Heart left ventricle (tissue), 16 donors: Measurements from ENCODE around the gene TBL1XR1. TPM values are rescaled to one million over a fixed set of nuclear protein-coding genes. Genes with fewer than 3 reads are reported as not detected.

ENCODE experiments used
- ATAC-seq, 4 donors: fragments of 200-7000 bp; cut with Tn5 transposase; one replicate each; pipeline ENCODE4 v1.9.1; 2020 to 2022; ENCODE audit warnings: moderate library complexity in 4 of 4, mild to moderate bottlenecking in 3 of 4, moderate number of reproducible peaks in 1 of 4
- DNase-seq, 5 donors: peaks; one replicate each; pipeline ENCODE4 v3.0.0-alpha.2; 2020
- H3K27ac ChIP-seq, 12 donors: fragments of 200-600 bp; sonication (generic) in 4 of 12; one replicate each; pipeline versions ENCODE4 v1.5.0 to v1.8.0; 2016 to 2022; ENCODE audit warnings: mild to moderate bottlenecking in 2 of 12
- H3K27me3 ChIP-seq, 9 donors: fragments of 200-600 bp; sonication (generic) in 2 of 9; one replicate each; pipeline versions ENCODE4 v1.5.1 to v1.8.0; 2016 to 2022; ENCODE audit warnings: mild to moderate bottlenecking in 3 of 9
- H3K36me3 ChIP-seq, 9 donors: fragments of 200-600 bp; sonication (generic) in 2 of 9; one replicate each; pipeline versions ENCODE4 v1.5.0 to v1.8.0; 2018 to 2022; ENCODE audit warnings: mild to moderate bottlenecking in 2 of 9
- H3K4me1 ChIP-seq, 12 donors: fragments of 200-600 bp; sonication (generic) in 4 of 12; one replicate each; pipeline versions ENCODE4 v1.5.0 to v1.8.0; 2016 to 2022; ENCODE audit warnings: mild to moderate bottlenecking in 3 of 12
- H3K4me3 ChIP-seq, 12 donors: fragments of 200-600 bp; sonication (generic) in 4 of 12; one replicate each; pipeline versions ENCODE4 v1.5.0 to v1.8.0; 2017 to 2022; ENCODE audit warnings: mild to moderate bottlenecking in 9 of 12, moderate library complexity in 4 of 12
- H3K9me3 ChIP-seq, 12 donors: fragments of 200-600 bp; sonication (generic) in 4 of 12; one replicate each; pipeline versions ENCODE4 v1.5.0 to v1.8.0; 2016 to 2022; ENCODE audit warnings: mild to moderate bottlenecking in 1 of 12
- POLR2A ChIP-seq, 2 donors: fragments of 450-650 bp; IDR thresholded peaks; one replicate each; pipeline ENCODE4 v1.6.1; 2017; ENCODE audit warnings: antibody characterized with exemption in 2 of 2, mild to moderate bottlenecking in 2 of 2, moderate library complexity in 2 of 2
- WGBS, 4 donors: extraction: QIAGEN DNeasy Blood & Tissue Kit in 2 of 4; methylation state at CpG; one replicate each; pipeline versions ENCODE4 v1.1.5 to v1.1.7; 2013 to 2018; 5-methylcytosine and 5-hydroxymethylcytosine counted together
- intact Hi-C, 10 donors: fragments of 100-400 bp; cut with DNase I; formaldehyde crosslinking; loops; one replicate each; pipeline versions ENCODE4 v1.11.1 to v1.14.2; 2022
- polyA plus RNA-seq, 2 donors: library from polyadenylated mRNA; stranded (reverse); fragments of 200-250 nt; gene quantifications; one replicate each; pipeline ENCODE4 v1.2.3, GENCODE V29; 2013
- total RNA-seq, 9 donors: library from RNA; depleted of rRNA in 2 of 9; stranded (reverse); fragments of >200 nt in 2 of 9; fragmentation: NEBNext Ultra II Directional in 3 of 9; extraction: Animal tissue kit (Norgen Biotek cat#: 25700) in 3 of 9; gene quantifications; one replicate each; pipeline versions ENCODE4 v1.1.0 to v1.2.4, GENCODE V29; 2016 to 2023
- TF ChIP-seq, protein P1 (sequence below), 12 donors: fragments of 200-600 bp; sonication (generic) in 4 of 12; IDR thresholded peaks; one replicate each; pipeline versions ENCODE4 v1.5.0 to v1.8.0; 2018 to 2022; ENCODE audit warnings: antibody characterized with exemption in 12 of 12, mild to moderate bottlenecking in 5 of 12
- donor health status: ischemic (EF 13 %, LVEDD 7.1; RV severe dilation, severe dysfunction).
- donor health status: healthy with polysubstance abuse.
- donor health status: DM: no; HTN: yes; CAD: no.
- donor health status: DM: no; HTN: no; CAD: no.
- donor health status: ischemic (EF 25% LVEDD 6.9; RV normal size, moderate dysfunction).
- donor health status: ischemic (EF 25% LVEDD 5.7; RV mildly dilated, moderate dysfunction).
- donor health status: healthy.
- donor health status: DM: yes; HTN: yes; CAD: no.
- donor health status: ischemic (EF 35%, LVEDD 5.7; RV mildly dilated, moderate dysfunction).
- donor health status: nonischemic (EF 11% LVEDD 7.7; RV severe dilation, severe dysfunction).
- donor health status: DM: yes; HTN: yes; CAD: no.
- donor health status: PGD.
- donor health status: ischemic (EF 29% LVEDD 5.4; RV normal size, mild dysfunction).
- donor health status: nonischemic (EF 23%, LVEDD 6.1; RV moderate dilation, normal function).

Gene TBL1XR1
- total and polyA plus RNA-seq, 11 donors, result 24.0 to 176 (median 119) TPM

- Histone ChIP-seq H3K9me3 (peaks cover 0 to 4% (median 0%) of the 10 kb centered on the region in 12 donors), H3K36me3 (no peaks in the 10 kb centered on the region), H3K4me1 (peaks cover 0 to 33% (median 7%) of the 10 kb centered on the region in 12 donors), H3K27me3 (no peaks in the 10 kb centered on the region), H3K4me3 (peak overlapping the region in 1 of 12 donors; percentile 10), H3K27ac (peak overlapping the region in 1 of 12 donors; percentile 82)
- 64 to 74% (median 67%) methylated on average over 8 of the region's 8 CpGs for WGBS, 4 donors
- ATAC-seq (no peak), DNase-seq (no peak)
- TF ChIP-seq, protein P1, sequence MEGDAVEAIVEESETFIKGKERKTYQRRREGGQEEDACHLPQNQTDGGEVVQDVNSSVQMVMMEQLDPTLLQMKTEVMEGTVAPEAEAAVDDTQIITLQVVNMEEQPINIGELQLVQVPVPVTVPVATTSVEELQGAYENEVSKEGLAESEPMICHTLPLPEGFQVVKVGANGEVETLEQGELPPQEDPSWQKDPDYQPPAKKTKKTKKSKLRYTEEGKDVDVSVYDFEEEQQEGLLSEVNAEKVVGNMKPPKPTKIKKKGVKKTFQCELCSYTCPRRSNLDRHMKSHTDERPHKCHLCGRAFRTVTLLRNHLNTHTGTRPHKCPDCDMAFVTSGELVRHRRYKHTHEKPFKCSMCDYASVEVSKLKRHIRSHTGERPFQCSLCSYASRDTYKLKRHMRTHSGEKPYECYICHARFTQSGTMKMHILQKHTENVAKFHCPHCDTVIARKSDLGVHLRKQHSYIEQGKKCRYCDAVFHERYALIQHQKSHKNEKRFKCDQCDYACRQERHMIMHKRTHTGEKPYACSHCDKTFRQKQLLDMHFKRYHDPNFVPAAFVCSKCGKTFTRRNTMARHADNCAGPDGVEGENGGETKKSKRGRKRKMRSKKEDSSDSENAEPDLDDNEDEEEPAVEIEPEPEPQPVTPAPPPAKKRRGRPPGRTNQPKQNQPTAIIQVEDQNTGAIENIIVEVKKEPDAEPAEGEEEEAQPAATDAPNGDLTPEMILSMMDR (IDR thresholded peaks at IDR 0.05), result no peak
- no peak for TF ChIP-seq POLR2A (IDR thresholded peaks at IDR 0.05)
- intact Hi-C loops, result loop anchor here in 2 of 10 donors (5.0 to 10.0 kb wide), 2 partner anchors 80 to 93 kb away; no protein-coding TSS in a partner anchor
Observed at GRCh38 chr3:177201700-177202397, 4.6 kb upstream of the TBL1XR1 start.

DNA sequence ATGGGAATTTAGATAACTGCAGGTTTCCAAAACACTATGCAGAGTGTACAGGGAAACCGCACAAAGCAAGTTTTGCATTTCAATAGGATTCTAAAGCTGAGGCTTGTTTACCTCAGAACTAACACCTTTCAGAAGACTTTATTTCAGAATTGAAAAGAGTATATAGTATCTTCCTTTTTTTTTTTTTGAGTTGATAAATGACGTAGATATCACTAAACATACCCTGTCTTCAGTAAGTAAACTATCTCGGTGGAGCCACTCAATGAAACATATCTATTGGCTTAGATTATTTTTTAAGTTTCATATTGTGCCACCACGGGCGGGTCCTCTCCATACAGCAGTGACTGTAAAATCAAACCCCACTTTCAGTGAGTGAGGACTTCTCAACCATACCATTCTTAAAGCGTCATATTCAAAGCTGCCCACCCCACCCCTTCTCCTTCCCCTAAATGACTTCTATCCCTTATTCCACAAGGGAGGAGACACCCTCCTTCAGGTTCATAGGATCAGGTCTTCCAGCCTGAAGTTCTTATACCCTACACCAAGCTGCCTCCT, 2.0 kb upstream of the TBL1XR1 start:
- intact Hi-C loops, result loop anchor here in 8 of 10 donors (5.0 to 10.0 kb wide), 22 partner anchors 64 to 1183 kb away; no protein-coding TSS in a partner anchor
- TF ChIP-seq, protein P1 (IDR thresholded peaks at IDR 0.05), result no peak
- TF ChIP-seq POLR2A (IDR thresholded peaks at IDR 0.05), result no peak
- Histone ChIP-seq H3K27ac (peak overlapping the region; percentile 27 to 99 (median 98)), H3K27me3 (no peaks in the 10 kb centered on the region), H3K4me1 (peaks cover 0 to 44% (median 15%) of the 10 kb centered on the region in 12 donors), H3K36me3 (no peaks in the 10 kb centered on the region), H3K9me3 (peaks cover 0 to 4% (median 0%) of the 10 kb centered on the region in 12 donors), H3K4me3 (no peak overlapping the region)
- WGBS, 4 donors, result 70 to 75% (median 72%) methylated on average over 6 of the region's 6 CpGs
- ATAC-seq (no peak), DNase-seq (no peak)

- DNase-seq (peak in 1 of 5 donors; percentile 77), ATAC-seq (peak; percentile 43 to 80 (median 61))
- Histone ChIP-seq H3K9me3 (no peaks in the 10 kb centered on the region), H3K36me3 (no peaks in the 10 kb centered on the region), H3K4me3 (peak overlapping the region; percentile 18 to 96 (median 85)), H3K27ac (peak overlapping the region; percentile 75 to 99 (median 98)), H3K27me3 (no peaks in the 10 kb centered on the region), H3K4me1 (peaks cover 0 to 57% (median 19%) of the 10 kb centered on the region in 12 donors)
- no peak for TF ChIP-seq POLR2A (IDR thresholded peaks at IDR 0.05)
- TF ChIP-seq, protein P1 (IDR thresholded peaks at IDR 0.05), result no peak
- intact Hi-C loops, result loop anchor here in 9 of 10 donors (1.0 to 10.0 kb wide), 26 partner anchors 63 to 1184 kb away; no protein-coding TSS in a partner anchor
- 1 to 4% (median 1%) methylated on average over 16 to 57 of the region's 57 CpGs for WGBS, 4 donors
Observed at GRCh38 chr3:177197727-177198460, 612 bp upstream of the TBL1XR1 start.
